Mesenchymal stem cell (in vitro differentiated cells and primary cell): ENCODE results near the gene TEAD2.

Experiments
- DNase-seq: peaks from one replicate; pipeline ENCODE4 v3.0.0-alpha.2; 2013
- H2AFZ ChIP-seq: one replicate; pipeline ENCODE4 v1.6.1; 2013; ENCODE audit warnings: low read depth, mild to moderate bottlenecking, control low read depth, inconsistent platforms, low read length, moderate library complexity
- H2AK5ac ChIP-seq: 2 replicates; pipeline ENCODE4 v1.6.1; 2013; ENCODE audit warnings: low read length, moderate library complexity, mild to moderate bottlenecking, inconsistent platforms; ENCODE audit not compliant: severe bottlenecking
- H2BK120ac ChIP-seq: one replicate; pipeline ENCODE4 v1.6.1; 2013; ENCODE audit warnings: low read depth, mild to moderate bottlenecking, inconsistent platforms, low read length, moderate library complexity
- H2BK12ac ChIP-seq, 2 experiments: one replicate each; pipeline ENCODE4 v1.6.1; 2013; ENCODE audit warnings: inconsistent platforms in 2 of 2, low read length in 2 of 2, mild to moderate bottlenecking in 2 of 2, moderate library complexity in 2 of 2, control low read depth in 1 of 2
- H2BK15ac ChIP-seq: one replicate; pipeline ENCODE4 v1.6.1; 2013; ENCODE audit warnings: mild to moderate bottlenecking, low read depth, inconsistent platforms; ENCODE audit not compliant: poor library complexity, severe bottlenecking
- H2BK5ac ChIP-seq: 2 replicates; pipeline ENCODE4 v1.6.1; 2013; ENCODE audit warnings: low read depth, mild to moderate bottlenecking, low read length, control low read depth, inconsistent platforms; ENCODE audit not compliant: poor library complexity, severe bottlenecking
- H3K14ac ChIP-seq, 2 experiments: one replicate each; pipeline ENCODE4 v1.6.1; 2013; ENCODE audit warnings: inconsistent platforms in 2 of 2, low read length in 2 of 2, control low read depth in 1 of 2, mild to moderate bottlenecking in 1 of 2, moderate library complexity in 1 of 2
- H3K18ac ChIP-seq, 2 experiments: one replicate each; pipeline ENCODE4 v1.6.1; 2013; ENCODE audit warnings: inconsistent platforms in 2 of 2, low read length in 2 of 2, control low read depth in 1 of 2, low read depth in 1 of 2, mild to moderate bottlenecking in 1 of 2
- H3K23ac ChIP-seq, 2 experiments: one replicate each; pipeline ENCODE4 v1.6.1; 2013; ENCODE audit warnings: inconsistent platforms in 2 of 2, low read length in 2 of 2, mild to moderate bottlenecking in 2 of 2, moderate library complexity in 2 of 2, control low read depth in 1 of 2
- H3K27ac ChIP-seq: 2 replicates; pipeline ENCODE4 v1.5.1; 2013; ENCODE audit warnings: mild to moderate bottlenecking, moderate library complexity, low read length, control low read depth, inconsistent platforms; ENCODE audit not compliant: poor library complexity, severe bottlenecking
- H3K27me3 ChIP-seq, 2 experiments: 2 replicates each; pipeline versions ENCODE4 v1.6.1 to v1.7.0; 2013; ENCODE audit warnings: low read length in 2 of 2, mild to moderate bottlenecking in 2 of 2, moderate library complexity in 2 of 2, control low read depth in 1 of 2, inconsistent platforms in 1 of 2; ENCODE audit not compliant: control insufficient read depth in 1 of 2, insufficient read depth in 1 of 2
- H3K36me3 ChIP-seq, 2 experiments: 2 replicates each; pipeline versions ENCODE4 v1.6.1 to v1.7.0; 2013; ENCODE audit warnings: low read length in 2 of 2, control low read depth in 1 of 2, inconsistent platforms in 1 of 2, low read depth in 1 of 2, mild to moderate bottlenecking in 1 of 2; ENCODE audit not compliant: insufficient read depth in 2 of 2, control insufficient read depth in 1 of 2
- H3K4ac ChIP-seq, 2 experiments: one replicate each; pipeline ENCODE4 v1.6.1; 2013; ENCODE audit warnings: inconsistent platforms in 2 of 2, low read length in 2 of 2, mild to moderate bottlenecking in 2 of 2, moderate library complexity in 2 of 2, control low read depth in 1 of 2, low read depth in 1 of 2
- H3K4me1 ChIP-seq: 2 replicates; pipeline ENCODE4 v1.6.1; 2013; ENCODE audit warnings: low read depth, low read length, control low read depth; ENCODE audit not compliant: control insufficient read depth, insufficient read depth
- H3K4me2 ChIP-seq: 2 replicates; pipeline ENCODE4 v1.6.1; 2013; ENCODE audit warnings: low read length, mild to moderate bottlenecking, inconsistent platforms; ENCODE audit not compliant: poor library complexity, severe bottlenecking
- H3K4me3 ChIP-seq, 2 experiments: 2 replicates each; pipeline versions ENCODE4 v1.5.1 to v1.7.0; 2013; ENCODE audit warnings: low read length in 2 of 2, mild to moderate bottlenecking in 2 of 2, control low read depth in 1 of 2, low read depth in 1 of 2; ENCODE audit not compliant: insufficient read depth in 1 of 2
- H3K79me1 ChIP-seq: replicated peaks from 2 replicates; pipeline ENCODE4 v1.6.1; 2013; ENCODE audit warnings: mild to moderate bottlenecking, control low read depth, low read length, inconsistent platforms; ENCODE audit not compliant: poor library complexity, severe bottlenecking
- H3K9ac ChIP-seq: 2 replicates; pipeline ENCODE4 v1.7.0; 2013; ENCODE audit warnings: mild to moderate bottlenecking, low read length, moderate library complexity
- H3K9me3 ChIP-seq: 2 replicates; pipeline ENCODE4 v1.7.0; 2013; ENCODE audit warnings: mild to moderate bottlenecking, low read length; ENCODE audit not compliant: control insufficient read depth
- H4K8ac ChIP-seq: one replicate; pipeline ENCODE4 v1.6.1; 2013; ENCODE audit warnings: inconsistent platforms, mild to moderate bottlenecking, low read length, moderate library complexity
- H4K91ac ChIP-seq: one replicate; pipeline ENCODE4 v1.6.1; 2013; ENCODE audit warnings: mild to moderate bottlenecking, low read length, inconsistent platforms
- WGBS: methylation state at CpG from one replicate; pipeline ENCODE4 v1.1.7; 2013; ENCODE audit warnings: mixed read lengths; 5-methylcytosine and 5-hydroxymethylcytosine counted together

Gene TEAD2

GRCh38 chr19:49408816-49409440 lies 46.7 kb upstream of the TEAD2 start:
- no peaks in the 10 kb centered on the region for H3K9me3 ChIP-seq
- no peak overlapping the region for H4K8ac ChIP-seq
- DNase-seq: no peak
- 68% methylated on average over 8 of the region's 8 CpGs for WGBS
- peaks cover 22% of the 10 kb centered on the region for H3K4me1 ChIP-seq
- no peak overlapping the region for H2BK120ac ChIP-seq
- H3K27ac ChIP-seq: peak overlapping the region; percentile 61
- H3K4ac ChIP-seq: no peak overlapping the region
- no peak overlapping the region for H2BK12ac ChIP-seq
- H3K4me3 ChIP-seq: no peak overlapping the region
- no peak overlapping the region for H3K14ac ChIP-seq
- no peak overlapping the region for H3K18ac ChIP-seq
- no peak overlapping the region for H2BK15ac ChIP-seq
- H4K91ac ChIP-seq: peak overlapping the region; percentile 24
- H2AFZ ChIP-seq: no peak overlapping the region
- H3K4me2 ChIP-seq: no peak overlapping the region
- no peaks in the 10 kb centered on the region for H3K79me1 ChIP-seq
- no peaks in the 10 kb centered on the region for H3K36me3 ChIP-seq
- peak overlapping the region; percentile 13 for H2AK5ac ChIP-seq
- peaks cover 0 to 55% of the 10 kb centered on the region in 2 experiments for H3K27me3 ChIP-seq
- H2BK5ac ChIP-seq: no peak overlapping the region
- H3K9ac ChIP-seq: no peak overlapping the region
- no peak overlapping the region for H3K23ac ChIP-seq

DNA sequence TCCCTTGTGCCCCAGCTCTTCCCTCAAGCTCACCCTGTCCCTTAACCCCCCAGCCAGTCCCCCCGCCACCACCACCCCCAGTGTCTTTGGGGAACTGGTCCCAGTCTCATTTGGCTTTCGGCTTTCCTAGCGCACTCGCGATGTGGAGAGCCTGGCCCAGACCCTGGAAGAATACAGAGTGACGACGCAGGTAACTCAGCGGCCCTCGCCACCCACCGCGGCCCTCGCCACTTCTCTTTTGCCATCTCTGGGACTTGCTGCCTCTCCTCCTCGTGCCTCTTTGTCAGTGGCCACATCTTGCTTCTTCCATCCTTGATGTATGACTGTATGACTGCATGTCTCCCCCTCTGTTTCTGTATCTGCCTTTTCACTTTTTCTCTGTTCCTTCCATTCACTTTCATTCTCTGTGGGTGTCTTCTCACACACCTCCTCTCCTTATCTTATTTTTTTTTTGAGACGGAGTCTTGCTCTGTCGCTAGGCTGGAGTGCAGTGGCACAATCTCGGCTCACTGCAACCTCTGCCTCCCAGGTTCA lies 45.3 kb upstream of the TEAD2 start:
- Histone ChIP-seq H3K4ac (no peak overlapping the region), H3K27me3 (peaks cover 0 to 54% of the 10 kb centered on the region in 2 experiments), H4K91ac (no peak overlapping the region), H3K4me2 (no peak overlapping the region), H3K18ac (no peak overlapping the region), H3K9ac (no peak overlapping the region), H4K8ac (no peak overlapping the region), H2BK12ac (no peak overlapping the region), H3K4me3 (no peak overlapping the region), H3K9me3 (no peaks in the 10 kb centered on the region), H2BK120ac (no peak overlapping the region), H3K4me1 (peaks cover 29% of the 10 kb centered on the region), H3K27ac (no peak overlapping the region), H2BK5ac (no peak overlapping the region), H3K23ac (no peak overlapping the region), H2AK5ac (no peak overlapping the region), H2BK15ac (no peak overlapping the region), H3K79me1 (no peaks in the 10 kb centered on the region), H3K14ac (no peak overlapping the region), H2AFZ (no peak overlapping the region), H3K36me3 (no peaks in the 10 kb centered on the region)
- DNase-seq: no peak
- 90% methylated on average over 16 of the region's 16 CpGs for WGBS

GRCh38 chr19:49407079-49407478 lies 44.9 kb upstream of the TEAD2 start:
- no peak overlapping the region for H3K4me2 ChIP-seq
- no peak overlapping the region for H3K4ac ChIP-seq
- H3K27me3 ChIP-seq: peaks cover 0 to 50% of the 10 kb centered on the region in 2 experiments
- H3K4me3 ChIP-seq: no peak overlapping the region
- no peak overlapping the region for H2BK120ac ChIP-seq
- no peaks in the 10 kb centered on the region for H3K9me3 ChIP-seq
- no peak overlapping the region for H2BK15ac ChIP-seq
- H3K79me1 ChIP-seq: no peaks in the 10 kb centered on the region
- WGBS: 84% methylated on average over 6 of the region's 7 CpGs
- no peak overlapping the region for H3K9ac ChIP-seq
- no peak overlapping the region for H2BK12ac ChIP-seq
- no peak for DNase-seq
- H2AK5ac ChIP-seq: no peak overlapping the region
- no peak overlapping the region for H4K91ac ChIP-seq
- H4K8ac ChIP-seq: no peak overlapping the region
- no peak overlapping the region for H2AFZ ChIP-seq
- no peak overlapping the region for H2BK5ac ChIP-seq
- no peak overlapping the region for H3K27ac ChIP-seq
- no peak overlapping the region for H3K18ac ChIP-seq
- peaks cover 29% of the 10 kb centered on the region for H3K4me1 ChIP-seq
- H3K36me3 ChIP-seq: no peaks in the 10 kb centered on the region
- no peak overlapping the region for H3K14ac ChIP-seq
- no peak overlapping the region for H3K23ac ChIP-seq

DNA sequence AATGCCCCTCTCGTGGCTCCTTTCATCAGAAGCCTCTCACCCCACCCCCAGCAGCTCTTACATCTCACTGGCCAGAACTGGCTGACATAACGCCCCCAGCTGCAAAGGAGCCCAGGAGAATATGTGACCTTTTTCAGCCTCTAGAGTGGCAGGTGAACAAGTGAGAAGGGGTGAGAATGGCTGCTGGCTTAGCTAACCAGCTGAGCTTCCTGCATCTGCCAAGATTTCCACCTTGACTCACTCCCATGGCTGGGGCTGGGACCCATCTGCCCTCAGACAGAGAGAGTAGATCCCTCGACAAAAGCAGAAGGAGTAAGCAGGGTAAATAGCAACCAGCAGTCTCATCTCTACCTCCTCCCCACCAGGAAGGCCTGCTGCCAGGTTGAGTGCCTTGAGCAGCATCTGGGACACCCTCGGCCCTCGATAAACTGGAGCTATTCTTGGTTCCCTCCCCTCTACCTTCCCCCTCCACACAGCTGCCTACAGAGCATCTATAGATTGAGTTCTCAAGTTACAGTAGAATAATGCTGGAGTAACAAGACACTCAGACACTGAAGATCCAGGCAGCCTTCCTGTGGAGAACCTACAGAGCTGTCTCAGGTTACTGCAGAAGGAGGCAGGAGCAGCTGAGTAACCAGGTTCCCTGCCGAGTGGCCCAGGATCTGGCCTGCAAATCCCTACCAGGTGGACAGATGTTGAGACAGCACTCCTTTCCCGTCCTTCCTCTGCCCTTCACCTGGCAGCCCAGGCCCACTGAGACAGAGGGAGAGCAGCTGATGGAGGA lies 41.4 kb upstream of the TEAD2 start:
- 5% methylated on average over 4 of the region's 7 CpGs for WGBS
- H2BK15ac ChIP-seq: no peak overlapping the region
- no peaks in the 10 kb centered on the region for H3K36me3 ChIP-seq
- no peak overlapping the region for H3K18ac ChIP-seq
- H3K27ac ChIP-seq: peak overlapping the region; percentile 80
- H3K9me3 ChIP-seq: no peaks in the 10 kb centered on the region
- no peak for DNase-seq
- no peak overlapping the region for H3K23ac ChIP-seq
- no peak overlapping the region for H3K4me2 ChIP-seq
- no peak overlapping the region for H2BK5ac ChIP-seq
- H2BK120ac ChIP-seq: no peak overlapping the region
- H3K4me1 ChIP-seq: peaks cover 20% of the 10 kb centered on the region
- no peak overlapping the region for H3K14ac ChIP-seq
- H3K27me3 ChIP-seq: peaks cover 0 to 47% of the 10 kb centered on the region in 2 experiments
- H4K8ac ChIP-seq: no peak overlapping the region
- H2AFZ ChIP-seq: no peak overlapping the region
- H2AK5ac ChIP-seq: peak overlapping the region; percentile 38
- no peak overlapping the region for H4K91ac ChIP-seq
- H3K9ac ChIP-seq: no peak overlapping the region
- no peak overlapping the region for H3K4me3 ChIP-seq
- no peak overlapping the region for H3K4ac ChIP-seq
- no peaks in the 10 kb centered on the region for H3K79me1 ChIP-seq
- no peak overlapping the region for H2BK12ac ChIP-seq
